Stimulated activated CD8-positive, alpha-beta memory T cell treated with anti-CD3 and anti-CD28 coated beads, Interleukin-15, amount 100 ng/mL, for 48 hours (primary cell): ENCODE results near the gene TDRD1.

Experiments
- DNase-seq, 2 donors: peaks; one replicate each; pipeline ENCODE4 v3.0.0-alpha.2; 2020; ENCODE audit warnings: low read depth in 2 of 2

The TDRD1 gene

GRCh38 chr10:114265392-114266053, 86.4 kb downstream of the TDRD1 start:
- no peak for DNase-seq

GRCh38 chr10:114266521-114266920, 87.4 kb downstream of the TDRD1 start:
- no peak for DNase-seq

GRCh38 chr10:114271075-114271778, 92.1 kb downstream of the TDRD1 start:
- DNase-seq, result no peak

- no peak for DNase-seq
These were observed 92.6 kb downstream of the TDRD1 start for GRCh38 chr10:114271779-114272167.

GRCh38 chr10:114272696-114273095, 93.5 kb downstream of the TDRD1 start:
- no peak for DNase-seq

- DNase-seq, result no peak
These were observed 94.8 kb downstream of the TDRD1 start for GRCh38 chr10:114273910-114274309.

GRCh38 chr10:114274616-114275453, 95.7 kb downstream of the TDRD1 start:
- DNase-seq, result no peak

GRCh38 chr10:114276066-114276465, 96.9 kb downstream of the TDRD1 start:
- DNase-seq, result no peak

- DNase-seq, result no peak
These were observed 97.5 kb downstream of the TDRD1 start for GRCh38 chr10:114276671-114277070.

- no peak for DNase-seq
These were observed 99.2 kb downstream of the TDRD1 start for GRCh38 chr10:114278140-114278883.

GRCh38 chr10:114278884-114279191, 99.7 kb downstream of the TDRD1 start:
- DNase-seq, result no peak

GRCh38 chr10:114279289-114279688, 100.1 kb downstream of the TDRD1 start:
- DNase-seq, result no peak

- no peak for DNase-seq
These were observed 100.9 kb downstream of the TDRD1 start for GRCh38 chr10:114279901-114280644.

GRCh38 chr10:114281006-114281405, 101.9 kb downstream of the TDRD1 start:
- no peak for DNase-seq

- DNase-seq, result no peak
These were observed 102.3 kb downstream of the TDRD1 start for GRCh38 chr10:114281461-114281860.
